Measurements from ENCODE around the gene TULP4.
A peak's percentile ranks its signal among the peaks of the same experiment; 100 is the strongest.

The TULP4 gene

DNA sequence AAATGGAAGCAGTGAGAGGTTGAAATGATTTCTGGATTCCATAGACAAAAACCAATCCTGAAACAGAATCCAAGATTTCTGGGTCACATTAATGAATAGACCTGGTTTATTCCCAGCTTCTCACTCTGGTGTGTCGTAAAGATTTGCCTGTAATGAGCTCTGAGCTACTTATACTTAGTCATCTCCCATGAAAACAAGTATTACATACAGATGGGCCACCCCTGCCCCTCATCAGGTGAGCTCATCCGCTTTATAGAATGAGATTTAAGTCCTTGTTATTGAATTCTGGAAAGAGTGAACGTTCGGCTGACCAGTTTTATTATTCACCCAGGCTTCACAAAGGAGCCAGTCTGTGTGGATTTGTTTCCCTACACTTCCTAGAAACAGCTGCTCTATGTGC is 200.5 kb downstream of the TULP4 start:
- Histone ChIP-seq H3K27me3 (ENCODE audit: insufficient read depth, insufficient read length) (no peaks in the 10 kb centered on the region), H3K4me1 (ENCODE audit: insufficient read depth, insufficient read length) (no peaks in the 10 kb centered on the region), H3K36me3 (ENCODE audit: insufficient read depth, insufficient read length, low read length) (peaks cover 5% of the 10 kb centered on the region), H3K9me3 (ENCODE audit: insufficient read depth, low read length) (no peaks in the 10 kb centered on the region), H3K9ac (ENCODE audit: insufficient read length, low read depth) (no peak overlapping the region), H3K4me3 (ENCODE audit: insufficient read length, low read depth) (no peak overlapping the region)
- TF ChIP-seq YY1 (IDR thresholded peaks at IDR 0.05; ENCODE audit: insufficient read depth, insufficient read length) (no peak), SUZ12 (IDR thresholded peaks at IDR 0.05; ENCODE audit: extremely low read depth, insufficient read depth, insufficient read length) (no peak), ZNF274 (IDR thresholded peaks at IDR 0.05; ENCODE audit: low read depth, low read length) (no peak)
- no peak for DNase-seq (ENCODE audit: low read depth, low spot score)

DNA sequence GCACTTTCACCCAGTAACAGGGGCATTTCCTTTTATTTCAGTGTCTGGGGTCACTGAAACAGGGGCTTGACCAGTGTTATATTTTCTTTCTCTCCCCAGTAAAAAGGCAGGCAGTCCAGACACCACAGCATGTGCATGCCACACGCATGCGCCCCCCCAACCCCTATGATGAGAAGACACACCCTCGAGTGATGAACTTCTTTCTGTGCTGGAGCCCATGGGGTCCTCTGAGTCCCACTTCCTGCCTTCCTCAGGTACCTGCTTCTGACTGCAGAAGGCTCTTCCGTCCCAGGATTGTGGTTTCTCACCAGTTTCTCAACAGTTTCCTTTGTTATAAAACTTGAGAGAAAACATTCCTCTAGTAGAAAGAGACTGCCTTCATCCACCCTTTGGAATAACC is 201.9 kb downstream of the TULP4 start:
- no peak for DNase-seq (ENCODE audit: low read depth, low spot score)
- H3K4me1 ChIP-seq (ENCODE audit: insufficient read depth, insufficient read length): no peaks in the 10 kb centered on the region
- TF ChIP-seq YY1 (IDR thresholded peaks at IDR 0.05; ENCODE audit: insufficient read depth, insufficient read length) (no peak), SUZ12 (IDR thresholded peaks at IDR 0.05; ENCODE audit: extremely low read depth, insufficient read depth, insufficient read length) (no peak), ZNF274 (IDR thresholded peaks at IDR 0.05; ENCODE audit: low read depth, low read length) (no peak)

DNA sequence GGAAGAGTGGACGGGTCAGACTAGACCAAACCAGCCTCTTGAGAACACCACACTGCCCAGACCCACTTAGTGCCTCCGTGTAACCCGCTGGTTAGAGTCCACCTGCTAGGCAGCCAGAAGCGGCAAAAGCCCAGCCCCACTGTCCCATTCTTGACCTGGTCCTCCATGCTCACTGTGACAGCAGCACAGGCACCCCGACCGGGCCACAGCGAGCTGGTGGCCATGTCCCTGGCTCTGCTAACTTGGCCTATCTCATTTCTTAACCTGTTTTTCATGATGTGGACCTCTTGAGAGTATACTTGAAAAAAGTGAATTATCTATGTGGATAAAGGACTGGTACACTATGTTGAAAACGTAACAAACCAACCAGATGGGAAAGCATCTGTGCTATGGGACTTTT is 202.7 kb downstream of the TULP4 start:
- Histone ChIP-seq H3K27me3 (ENCODE audit: insufficient read depth, insufficient read length) (no peaks in the 10 kb centered on the region), H3K36me3 (ENCODE audit: insufficient read depth, insufficient read length, low read length) (peaks cover 5% of the 10 kb centered on the region), H3K9me3 (ENCODE audit: insufficient read depth, low read length) (no peaks in the 10 kb centered on the region), H3K4me1 (ENCODE audit: insufficient read depth, insufficient read length) (no peaks in the 10 kb centered on the region), H3K9ac (ENCODE audit: insufficient read length, low read depth) (no peak overlapping the region), H3K4me3 (ENCODE audit: insufficient read length, low read depth) (no peak overlapping the region)
- TF ChIP-seq YY1 (IDR thresholded peaks at IDR 0.05; ENCODE audit: insufficient read depth, insufficient read length): no peak
- TF ChIP-seq ZNF274 (IDR thresholded peaks at IDR 0.05; ENCODE audit: low read depth, low read length): no peak
- no peak for TF ChIP-seq SUZ12 (IDR thresholded peaks at IDR 0.05; ENCODE audit: extremely low read depth, insufficient read depth, insufficient read length)
- no peak for DNase-seq (ENCODE audit: low read depth, low spot score)

More for the DNA sequence above, 201.9 kb downstream of the TULP4 start:
- Histone ChIP-seq H3K4me3 (ENCODE audit: insufficient read length, low read depth) (no peak overlapping the region), H3K27me3 (ENCODE audit: insufficient read depth, insufficient read length) (no peaks in the 10 kb centered on the region), H3K9ac (ENCODE audit: insufficient read length, low read depth) (no peak overlapping the region), H3K9me3 (ENCODE audit: insufficient read depth, low read length) (no peaks in the 10 kb centered on the region), H3K36me3 (ENCODE audit: insufficient read depth, insufficient read length, low read length) (peaks cover 5% of the 10 kb centered on the region)

DNA sequence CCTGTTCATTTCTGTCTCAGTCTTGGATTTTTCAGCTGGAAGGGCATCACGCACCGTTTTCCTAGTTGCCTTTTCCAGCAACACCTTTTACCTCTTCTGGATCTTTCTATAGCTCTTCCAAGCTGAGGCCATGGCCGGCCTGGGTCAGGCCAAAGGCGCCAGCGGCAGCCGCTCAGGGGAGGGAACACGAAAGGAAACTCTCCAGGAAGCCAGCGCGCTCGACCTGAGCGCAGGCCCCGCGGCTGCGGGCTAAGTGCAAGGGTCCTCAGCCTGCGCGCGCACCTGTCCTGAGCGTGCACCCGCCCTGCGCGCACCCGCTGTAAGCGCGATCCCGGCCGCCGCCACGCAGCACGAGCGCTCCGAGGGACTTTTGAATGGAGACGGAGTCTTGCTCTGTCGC is 203.8 kb downstream of the TULP4 start:
- TF ChIP-seq YY1 (IDR thresholded peaks at IDR 0.05; ENCODE audit: insufficient read depth, insufficient read length) (no peak), SUZ12 (IDR thresholded peaks at IDR 0.05; ENCODE audit: extremely low read depth, insufficient read depth, insufficient read length) (no peak), ZNF274 (IDR thresholded peaks at IDR 0.05; ENCODE audit: low read depth, low read length) (no peak)
- Histone ChIP-seq H3K36me3 (ENCODE audit: insufficient read depth, insufficient read length, low read length) (no peaks in the 10 kb centered on the region), H3K4me3 (ENCODE audit: insufficient read length, low read depth) (no peak overlapping the region), H3K9ac (ENCODE audit: insufficient read length, low read depth) (no peak overlapping the region), H3K9me3 (ENCODE audit: insufficient read depth, low read length) (no peaks in the 10 kb centered on the region), H3K4me1 (ENCODE audit: insufficient read depth, insufficient read length) (no peaks in the 10 kb centered on the region), H3K27me3 (ENCODE audit: insufficient read depth, insufficient read length) (no peaks in the 10 kb centered on the region)
- DNase-seq (ENCODE audit: low read depth, low spot score): no peak

DNA sequence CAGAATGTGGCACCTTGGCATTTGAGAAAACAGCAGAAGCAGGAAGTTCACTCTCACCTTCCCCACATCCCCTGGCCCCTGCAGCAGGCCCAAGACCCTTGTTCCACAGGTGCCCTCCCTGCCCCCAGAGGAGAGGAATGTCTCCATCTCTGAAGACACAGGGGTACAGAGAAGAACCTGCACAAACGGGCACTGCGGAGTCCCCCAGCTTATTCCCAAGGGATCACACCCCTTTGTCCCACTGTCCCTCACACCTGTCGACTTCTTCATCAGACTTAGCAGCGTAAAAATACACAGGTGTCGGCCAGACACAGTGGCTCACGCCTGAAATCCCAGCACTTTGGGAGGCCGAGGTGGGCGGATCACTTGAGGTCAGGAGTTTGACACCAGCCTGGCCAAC is 204.8 kb downstream of the TULP4 start:
- no peak for TF ChIP-seq YY1 (IDR thresholded peaks at IDR 0.05; ENCODE audit: insufficient read depth, insufficient read length)
- no peak for TF ChIP-seq SUZ12 (IDR thresholded peaks at IDR 0.05; ENCODE audit: extremely low read depth, insufficient read depth, insufficient read length)
- TF ChIP-seq ZNF274 (IDR thresholded peaks at IDR 0.05; ENCODE audit: low read depth, low read length): no peak
- Histone ChIP-seq H3K36me3 (ENCODE audit: insufficient read depth, insufficient read length, low read length) (no peaks in the 10 kb centered on the region), H3K27me3 (ENCODE audit: insufficient read depth, insufficient read length) (no peaks in the 10 kb centered on the region), H3K9ac (ENCODE audit: insufficient read length, low read depth) (no peak overlapping the region), H3K4me3 (ENCODE audit: insufficient read length, low read depth) (no peak overlapping the region), H3K4me1 (ENCODE audit: insufficient read depth, insufficient read length) (no peaks in the 10 kb centered on the region), H3K9me3 (ENCODE audit: insufficient read depth, low read length) (no peaks in the 10 kb centered on the region)
- DNase-seq (ENCODE audit: low read depth, low spot score): no peak

DNA sequence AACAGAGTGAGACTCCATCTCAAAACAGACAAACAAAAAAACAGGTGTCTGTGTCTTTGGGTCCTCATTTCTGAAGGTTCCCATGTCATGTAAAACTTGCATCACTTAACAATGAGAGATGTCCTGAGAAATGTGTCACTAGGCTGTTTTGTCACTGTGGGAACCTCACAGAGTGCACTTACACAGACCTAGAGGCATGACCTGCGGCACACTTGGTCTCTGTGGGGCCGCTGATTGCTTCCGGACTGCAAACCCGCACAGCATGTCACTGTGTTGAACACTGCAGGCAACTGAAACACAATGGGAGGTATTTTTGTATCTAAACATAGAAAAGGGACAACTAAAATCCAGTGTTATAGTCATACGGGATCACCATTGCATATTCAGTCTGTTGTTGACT is 205.3 kb downstream of the TULP4 start:
- H3K27me3 ChIP-seq (ENCODE audit: insufficient read depth, insufficient read length): no peaks in the 10 kb centered on the region
- no peaks in the 10 kb centered on the region for H3K4me1 ChIP-seq (ENCODE audit: insufficient read depth, insufficient read length)
- no peak overlapping the region for H3K9ac ChIP-seq (ENCODE audit: insufficient read length, low read depth)
- H3K4me3 ChIP-seq (ENCODE audit: insufficient read length, low read depth): no peak overlapping the region
- H3K9me3 ChIP-seq (ENCODE audit: insufficient read depth, low read length): no peaks in the 10 kb centered on the region
- no peaks in the 10 kb centered on the region for H3K36me3 ChIP-seq (ENCODE audit: insufficient read depth, insufficient read length, low read length)
- no peak for DNase-seq (ENCODE audit: low read depth, low spot score)
- TF ChIP-seq SUZ12 (IDR thresholded peaks at IDR 0.05; ENCODE audit: extremely low read depth, insufficient read depth, insufficient read length): no peak
- no peak for TF ChIP-seq YY1 (IDR thresholded peaks at IDR 0.05; ENCODE audit: insufficient read depth, insufficient read length)
- no peak for TF ChIP-seq ZNF274 (IDR thresholded peaks at IDR 0.05; ENCODE audit: low read depth, low read length)

DNA sequence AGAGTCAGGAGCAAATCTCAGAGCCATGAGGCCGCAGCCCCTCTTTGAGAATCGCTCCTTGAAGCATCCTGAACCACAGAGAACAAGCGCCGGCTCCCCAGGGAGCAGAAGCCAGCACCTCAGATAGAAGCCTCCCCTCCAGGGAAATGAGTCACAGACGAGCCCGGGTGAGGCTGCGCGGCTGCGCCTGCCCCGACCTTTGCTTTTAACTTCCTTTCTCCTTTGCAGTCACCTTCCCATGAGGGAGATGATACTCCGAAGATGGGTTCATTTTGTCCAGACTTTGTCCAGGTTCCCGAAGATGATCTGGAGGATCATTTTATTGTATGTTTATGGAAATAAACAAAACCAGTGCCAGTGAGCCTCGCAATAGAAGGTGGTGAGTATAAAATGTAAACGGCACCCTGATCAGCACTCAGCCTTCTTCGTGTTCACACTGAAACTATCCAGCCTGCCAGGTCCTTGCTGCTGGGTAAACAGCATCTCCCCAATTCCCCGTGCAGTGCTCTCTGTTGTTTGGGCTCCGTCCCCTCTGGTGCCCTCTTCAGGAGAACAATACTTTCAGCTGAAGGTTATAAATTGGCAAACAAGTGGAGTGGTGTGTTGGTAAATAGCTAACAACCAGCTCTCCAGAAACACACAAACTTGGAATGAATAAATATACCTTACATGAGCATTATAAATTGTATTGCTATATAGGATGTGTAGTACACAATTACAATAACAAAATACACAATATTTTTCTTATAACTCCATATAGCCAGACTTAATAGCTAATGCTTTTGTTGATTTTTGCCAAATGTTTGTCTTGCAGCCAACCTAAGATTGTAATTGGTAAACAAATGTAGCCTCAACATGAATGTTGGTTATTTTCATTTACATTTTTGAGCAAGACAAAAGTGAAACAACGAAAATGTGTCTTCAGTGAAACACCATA is 206.2 kb downstream of the TULP4 start:
- Histone ChIP-seq H3K9me3 (ENCODE audit: insufficient read depth, low read length) (no peaks in the 10 kb centered on the region), H3K9ac (ENCODE audit: insufficient read length, low read depth) (peak overlapping the region; percentile 38), H3K4me1 (ENCODE audit: insufficient read depth, insufficient read length) (no peaks in the 10 kb centered on the region), H3K4me3 (ENCODE audit: insufficient read length, low read depth) (peak overlapping the region; percentile 24), H3K27me3 (ENCODE audit: insufficient read depth, insufficient read length) (no peaks in the 10 kb centered on the region), H3K36me3 (ENCODE audit: insufficient read depth, insufficient read length, low read length) (no peaks in the 10 kb centered on the region)
- DNase-seq (ENCODE audit: low read depth, low spot score): peak; percentile 71
- no peak for TF ChIP-seq SUZ12 (IDR thresholded peaks at IDR 0.05; ENCODE audit: extremely low read depth, insufficient read depth, insufficient read length)
- no peak for TF ChIP-seq YY1 (IDR thresholded peaks at IDR 0.05; ENCODE audit: insufficient read depth, insufficient read length)
- TF ChIP-seq ZNF274 (IDR thresholded peaks at IDR 0.05; ENCODE audit: low read depth, low read length): no peak

Data from NT2/D1 (cell line).